Mucosa of stomach (tissue), 1 donor: ENCODE results near the gene RHPN2.
"Not testable (repeated sequence)": the region's sequence is repeated elsewhere in the genome, so short reads cannot be mapped to it uniquely, and the experiment has no call there.

Experiments used
- H3K27me3 ChIP-seq: one replicate; pipeline ENCODE4 v1.7.0; 2013; ENCODE audit warnings: mild to moderate bottlenecking, low read length; ENCODE audit not compliant: control insufficient read depth, insufficient read depth
- H3K36me3 ChIP-seq: one replicate; pipeline ENCODE4 v1.7.0; 2013; ENCODE audit warnings: low read length; ENCODE audit not compliant: control insufficient read depth, insufficient read depth
- H3K4me1 ChIP-seq: one replicate; pipeline ENCODE4 v1.7.0; 2013; ENCODE audit warnings: mild to moderate bottlenecking, low read length; ENCODE audit not compliant: control insufficient read depth, insufficient read depth
- H3K4me3 ChIP-seq: one replicate; pipeline ENCODE4 v1.7.0; 2013; ENCODE audit warnings: low read length
- H3K9ac ChIP-seq: one replicate; pipeline ENCODE4 v1.7.0; 2013; ENCODE audit warnings: mild to moderate bottlenecking, low read length, moderate library complexity
- H3K9me3 ChIP-seq: one replicate; pipeline ENCODE4 v1.7.0; 2013; ENCODE audit warnings: mild to moderate bottlenecking, low read length, moderate library complexity; ENCODE audit not compliant: control insufficient read depth
- donor health status: Pancreatic carcinoma.

The RHPN2 gene

GRCh38 chr19:32982488-32982887, 82.2 kb downstream of the RHPN2 start:
- not testable (repeated sequence) for H3K36me3 ChIP-seq, H3K9ac ChIP-seq, H3K9me3 ChIP-seq, H3K27me3 ChIP-seq, H3K4me3 ChIP-seq, H3K4me1 ChIP-seq

- H3K4me1 ChIP-seq = peaks cover 11% of the 10 kb centered on the region
- not testable (repeated sequence) for H3K27me3 ChIP-seq, H3K36me3 ChIP-seq, H3K9me3 ChIP-seq, H3K4me3 ChIP-seq, H3K9ac ChIP-seq
Observed at GRCh38 chr19:32979807-32980206, 84.9 kb downstream of the RHPN2 start.

- H3K4me3 ChIP-seq, H3K9ac ChIP-seq, H3K9me3 ChIP-seq, H3K27me3 ChIP-seq, H3K36me3 ChIP-seq: not testable (repeated sequence)
- peaks cover 11% of the 10 kb centered on the region for H3K4me1 ChIP-seq
Observed at GRCh38 chr19:32977813-32978212, 86.9 kb downstream of the RHPN2 start.

GRCh38 chr19:32977280-32977679, 87.4 kb downstream of the RHPN2 start:
- H3K4me1 ChIP-seq = peaks cover 15% of the 10 kb centered on the region
- peak overlapping the region; percentile 50 for H3K9ac ChIP-seq
- no peak overlapping the region for H3K4me3 ChIP-seq
- no peaks in the 10 kb centered on the region for H3K27me3 ChIP-seq
- no peaks in the 10 kb centered on the region for H3K36me3 ChIP-seq
- no peaks in the 10 kb centered on the region for H3K9me3 ChIP-seq

- H3K4me1 ChIP-seq = peaks cover 15% of the 10 kb centered on the region
- no peaks in the 10 kb centered on the region for H3K9me3 ChIP-seq
- H3K9ac ChIP-seq = no peak overlapping the region
- H3K4me3 ChIP-seq = no peak overlapping the region
- no peaks in the 10 kb centered on the region for H3K36me3 ChIP-seq
- H3K27me3 ChIP-seq = no peaks in the 10 kb centered on the region
Observed at GRCh38 chr19:32976223-32976805, 88.4 kb downstream of the RHPN2 start.

GRCh38 chr19:32971715-32972540, 92.8 kb downstream of the RHPN2 start, which contains the start of the genes CEP89 and FAAP24:
CEP89 (minus strand) TSS chr19:32971958; CDS start chr19:32971874, 84 bp downstream.
FAAP24 (plus strand) TSS chr19:32972242; CDS start chr19:32973197, 955 bp downstream.
- peak within 1 kb of the TSS; percentile 51 for H3K4me3 ChIP-seq
- peaks cover 10% of the 10 kb centered on the region for H3K4me1 ChIP-seq
- no peaks in the 10 kb centered on the region for H3K36me3 ChIP-seq
- H3K27me3 ChIP-seq = no peaks in the 10 kb centered on the region
- H3K9me3 ChIP-seq = no peaks in the 10 kb centered on the region
- peak within 1 kb of the TSS; percentile 81 for H3K9ac ChIP-seq

- peak overlapping the region; percentile 51 for H3K4me3 ChIP-seq
- H3K36me3 ChIP-seq = no peaks in the 10 kb centered on the region
- peaks cover 3% of the 10 kb centered on the region for H3K4me1 ChIP-seq
- no peaks in the 10 kb centered on the region for H3K27me3 ChIP-seq
- peak overlapping the region; percentile 55 for H3K9ac ChIP-seq
- no peaks in the 10 kb centered on the region for H3K9me3 ChIP-seq
Observed at GRCh38 chr19:32971012-32971595, 93.6 kb downstream of the RHPN2 start.

- no peaks in the 10 kb centered on the region for H3K9me3 ChIP-seq
- H3K4me1 ChIP-seq = peaks cover 3% of the 10 kb centered on the region
- no peak overlapping the region for H3K4me3 ChIP-seq
- no peaks in the 10 kb centered on the region for H3K27me3 ChIP-seq
- no peaks in the 10 kb centered on the region for H3K36me3 ChIP-seq
- no peak overlapping the region for H3K9ac ChIP-seq
Observed at GRCh38 chr19:32969549-32969948, 95.1 kb downstream of the RHPN2 start.

- Histone ChIP-seq H3K4me1 (no peaks in the 10 kb centered on the region), H3K36me3 (no peaks in the 10 kb centered on the region), H3K9me3 (no peaks in the 10 kb centered on the region), H3K27me3 (no peaks in the 10 kb centered on the region), H3K9ac (no peak overlapping the region), H3K4me3 (no peak overlapping the region)
Observed at GRCh38 chr19:32966750-32967149, 97.9 kb downstream of the RHPN2 start.

GRCh38 chr19:32945260-32945659, 119.4 kb downstream of the RHPN2 start:
- no peak overlapping the region for H3K9ac ChIP-seq
- no peaks in the 10 kb centered on the region for H3K36me3 ChIP-seq
- no peak overlapping the region for H3K4me3 ChIP-seq
- H3K4me1 ChIP-seq = no peaks in the 10 kb centered on the region
- no peaks in the 10 kb centered on the region for H3K9me3 ChIP-seq
- no peaks in the 10 kb centered on the region for H3K27me3 ChIP-seq

GRCh38 chr19:32941273-32941672, 123.4 kb downstream of the RHPN2 start:
- not testable (repeated sequence) for H3K9me3 ChIP-seq, H3K9ac ChIP-seq, H3K4me3 ChIP-seq, H3K36me3 ChIP-seq, H3K27me3 ChIP-seq, H3K4me1 ChIP-seq

- no peaks in the 10 kb centered on the region for H3K36me3 ChIP-seq
- no peaks in the 10 kb centered on the region for H3K9me3 ChIP-seq
- no peaks in the 10 kb centered on the region for H3K4me1 ChIP-seq
- no peak overlapping the region for H3K4me3 ChIP-seq
- H3K27me3 ChIP-seq = no peaks in the 10 kb centered on the region
- no peak overlapping the region for H3K9ac ChIP-seq
Observed at GRCh38 chr19:32936065-32936464, 128.6 kb downstream of the RHPN2 start.
